Prostate gland (tissue), 2 donors: ENCODE data around the gene EMC9.

Source experiments
- POLR2A ChIP-seq: fragments of 450-650 bp; IDR thresholded peaks from one replicate; pipeline ENCODE4 v1.6.1; 2016; ENCODE audit warnings: antibody characterized with exemption, mild to moderate bottlenecking
- TF ChIP-seq, protein P1 (sequence below), 4 experiments: fragments of 200-600 bp in 2 of 4; fragments of 450-650 bp in 2 of 4; sonication (generic) in 2 of 4; IDR thresholded peaks; 1 replicate in 3 of 4; 2 replicates in 1 of 4; pipeline ENCODE4 v1.5.1; 2016 to 2019; ENCODE audit warnings: antibody characterized with exemption in 4 of 4, mild to moderate bottlenecking in 2 of 4, moderate library complexity in 2 of 4

DNA sequence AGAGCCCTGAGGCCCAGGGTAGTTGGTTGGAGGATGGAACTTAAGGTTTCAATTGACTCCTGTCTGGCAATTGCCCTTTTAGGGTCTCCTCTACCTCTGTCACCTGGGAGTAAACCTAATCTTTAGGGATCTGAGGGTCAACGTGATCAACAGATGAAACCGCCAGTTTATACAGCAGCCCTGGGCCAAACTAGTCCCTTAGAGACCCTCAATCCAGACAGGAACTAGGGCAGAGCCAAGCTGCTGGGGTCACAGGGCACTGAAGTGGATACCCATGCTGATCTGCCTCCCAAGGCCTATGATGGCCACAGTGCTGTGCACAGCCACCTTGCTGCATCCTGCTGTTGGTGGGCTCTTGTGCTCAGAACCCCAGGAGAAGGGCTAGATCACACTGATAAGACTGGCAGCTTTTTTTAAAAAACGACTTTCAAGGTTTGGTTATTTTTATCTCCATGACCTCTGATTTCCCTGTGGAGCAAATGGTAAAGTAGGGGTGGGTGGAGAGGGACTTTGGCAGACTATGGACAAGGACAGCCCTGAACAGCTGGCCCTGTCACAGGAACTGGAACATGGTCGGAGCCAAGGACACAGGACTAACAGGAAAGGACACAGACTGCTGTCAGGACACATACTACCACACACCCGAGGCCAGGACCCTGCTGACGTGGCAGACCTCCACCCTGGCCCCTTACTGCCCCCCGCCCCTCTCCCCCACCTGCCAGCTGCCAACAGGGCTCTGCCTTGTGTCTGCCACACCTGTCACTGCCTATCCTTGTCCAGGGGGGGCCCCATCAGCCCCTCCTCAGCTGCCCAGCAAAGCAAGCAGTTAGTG is 10.5 kb downstream of the EMC9 start:
- TF ChIP-seq, protein P1, sequence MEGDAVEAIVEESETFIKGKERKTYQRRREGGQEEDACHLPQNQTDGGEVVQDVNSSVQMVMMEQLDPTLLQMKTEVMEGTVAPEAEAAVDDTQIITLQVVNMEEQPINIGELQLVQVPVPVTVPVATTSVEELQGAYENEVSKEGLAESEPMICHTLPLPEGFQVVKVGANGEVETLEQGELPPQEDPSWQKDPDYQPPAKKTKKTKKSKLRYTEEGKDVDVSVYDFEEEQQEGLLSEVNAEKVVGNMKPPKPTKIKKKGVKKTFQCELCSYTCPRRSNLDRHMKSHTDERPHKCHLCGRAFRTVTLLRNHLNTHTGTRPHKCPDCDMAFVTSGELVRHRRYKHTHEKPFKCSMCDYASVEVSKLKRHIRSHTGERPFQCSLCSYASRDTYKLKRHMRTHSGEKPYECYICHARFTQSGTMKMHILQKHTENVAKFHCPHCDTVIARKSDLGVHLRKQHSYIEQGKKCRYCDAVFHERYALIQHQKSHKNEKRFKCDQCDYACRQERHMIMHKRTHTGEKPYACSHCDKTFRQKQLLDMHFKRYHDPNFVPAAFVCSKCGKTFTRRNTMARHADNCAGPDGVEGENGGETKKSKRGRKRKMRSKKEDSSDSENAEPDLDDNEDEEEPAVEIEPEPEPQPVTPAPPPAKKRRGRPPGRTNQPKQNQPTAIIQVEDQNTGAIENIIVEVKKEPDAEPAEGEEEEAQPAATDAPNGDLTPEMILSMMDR (IDR thresholded peaks at IDR 0.05), result no peak
- TF ChIP-seq POLR2A, result no peak
